Neural cell (in vitro differentiated cells): ENCODE data around the gene PCDHGC4. TPM values are rescaled to one million over a fixed set of nuclear protein-coding genes. Genes with fewer than 3 reads are reported as not detected.

Experiments
- H2AFZ ChIP-seq: fragments of 200-600, 300-800 bp; sonication (generic), shearing (Covaris generic); 2 replicates; pipeline ENCODE4 v1.6.0; 2014; ENCODE audit warnings: low read depth, mild to moderate bottlenecking, antibody characterized with exemption, low read length, moderate library complexity
- H3F3A ChIP-seq: fragments of 200-600 bp; shearing (Covaris generic); 2 replicates; pipeline ENCODE4 v1.6.1; 2016; ENCODE audit warnings: mild to moderate bottlenecking, moderate library complexity, mixed read lengths, antibody characterized with exemption, low read length; ENCODE audit not compliant: insufficient read depth, poor library complexity, severe bottlenecking
- H3K27ac ChIP-seq: fragments of 200-600, 300-800 bp; sonication (generic), shearing (Covaris generic); 2 replicates; pipeline ENCODE4 v1.5.1; 2014; ENCODE audit warnings: mild to moderate bottlenecking, low read length, moderate library complexity
- H3K27me3 ChIP-seq: fragments of 300-800, 200-600 bp; sonication (generic), shearing (Covaris generic); 2 replicates; pipeline ENCODE4 v1.6.0; 2014; ENCODE audit warnings: mild to moderate bottlenecking, low read depth, low read length, moderate library complexity; ENCODE audit not compliant: insufficient read depth
- H3K36me3 ChIP-seq: fragments of 300-800, 200-600 bp; sonication (generic), shearing (Covaris generic); 2 replicates; pipeline ENCODE4 v1.5.1; 2014; ENCODE audit warnings: mild to moderate bottlenecking, antibody characterized with exemption, low read length, moderate library complexity; ENCODE audit not compliant: insufficient read depth
- H3K4me2 ChIP-seq: fragments of 300-800, 200-600 bp; sonication (generic), shearing (Covaris generic); 2 replicates; pipeline ENCODE4 v1.6.0; 2014; ENCODE audit warnings: mild to moderate bottlenecking, low read length
- H3K4me3 ChIP-seq: fragments of 300-800, 200-600 bp; sonication (generic), shearing (Covaris generic); 2 replicates; pipeline ENCODE4 v1.5.1; 2014; ENCODE audit warnings: mild to moderate bottlenecking, low read length, moderate library complexity
- H3K79me2 ChIP-seq: fragments of 200-600 bp; shearing (Covaris generic); replicated peaks from 2 replicates; pipeline ENCODE4 v1.6.0; 2014; ENCODE audit warnings: mild to moderate bottlenecking, low read length, moderate library complexity; ENCODE audit not compliant: insufficient read depth
- H3K9ac ChIP-seq: fragments of 300-800, 200-600 bp; sonication (generic), shearing (Covaris generic); 2 replicates; pipeline ENCODE4 v1.6.1; 2016; ENCODE audit warnings: mild to moderate bottlenecking, low read length, mixed read lengths
- H3K9me2 ChIP-seq: fragments of 200-600 bp; shearing (Covaris generic); 2 replicates; pipeline ENCODE4 v1.6.1; 2016; ENCODE audit warnings: mild to moderate bottlenecking, low read length, mixed read lengths; ENCODE audit not compliant: insufficient read depth
- H3K9me3 ChIP-seq: fragments of 200-600, 300-800 bp; sonication (generic), shearing (Covaris generic); 2 replicates; pipeline ENCODE4 v1.6.1; 2016; ENCODE audit warnings: mild to moderate bottlenecking, mixed run types, low read length, moderate library complexity, mixed read lengths
- H4K20me1 ChIP-seq: fragments of 200-600 bp; shearing (Covaris generic); 2 replicates; pipeline ENCODE4 v1.6.1; 2016; ENCODE audit warnings: mild to moderate bottlenecking, mixed run types; ENCODE audit not compliant: insufficient read depth
- EP300 ChIP-seq: fragments of 450-650 bp; conservative IDR thresholded peaks from 2 replicates; pipeline ENCODE4 v1.6.1; 2014; ENCODE audit warnings: antibody characterized with exemption, mild to moderate bottlenecking, moderate library complexity; ENCODE audit not compliant: poor library complexity, severe bottlenecking
- EZH2 ChIP-seq: fragments of 200-600, 300-800 bp; shearing (Covaris generic), sonication (generic); IDR thresholded peaks from 2 replicates; pipeline ENCODE4 v1.6.1; 2014; ENCODE audit warnings: antibody characterized with exemption, low read length, borderline replicate concordance, mild to moderate bottlenecking; ENCODE audit not compliant: insufficient read depth, poor library complexity, severe bottlenecking
- POLR2AphosphoS5 ChIP-seq: IDR thresholded peaks from 2 replicates; pipeline ENCODE4 v1.6.1; 2012
- RAD21 ChIP-seq: fragments of 450-650 bp; conservative IDR thresholded peaks from 2 replicates; pipeline ENCODE4 v1.6.1; 2014; ENCODE audit warnings: antibody characterized with exemption, mild to moderate bottlenecking, moderate library complexity
- SMC3 ChIP-seq: fragments of 450-650 bp; conservative IDR thresholded peaks from 2 replicates; pipeline ENCODE4 v1.6.1; 2014; ENCODE audit warnings: antibody characterized with exemption, mild to moderate bottlenecking, moderate library complexity; ENCODE audit not compliant: poor library complexity
- TAF1 ChIP-seq: IDR thresholded peaks from 2 replicates; pipeline ENCODE4 v1.6.1; 2012; ENCODE audit warnings: low read depth
- polyA plus RNA-seq: library from polyadenylated mRNA; depleted of rRNA; stranded (reverse); fragments of >200 nt; gene quantifications from 2 replicates; pipeline ENCODE4 v1.2.3, GENCODE V29; 2014
- TF ChIP-seq, protein P1 (sequence below): IDR thresholded peaks from 2 replicates; pipeline ENCODE4 v1.6.1; 2012; ENCODE audit warnings: borderline replicate concordance
- TF ChIP-seq, protein P2 (sequence below): fragments of 450-650 bp; IDR thresholded peaks from 2 replicates; pipeline ENCODE4 v1.5.1; 2014; ENCODE audit warnings: antibody characterized with exemption, mild to moderate bottlenecking, moderate library complexity; ENCODE audit not compliant: poor library complexity, severe bottlenecking

The PCDHGC4 gene
- polyA plus RNA-seq, 1 donor from 2014 or later: 4.3 TPM

DNA sequence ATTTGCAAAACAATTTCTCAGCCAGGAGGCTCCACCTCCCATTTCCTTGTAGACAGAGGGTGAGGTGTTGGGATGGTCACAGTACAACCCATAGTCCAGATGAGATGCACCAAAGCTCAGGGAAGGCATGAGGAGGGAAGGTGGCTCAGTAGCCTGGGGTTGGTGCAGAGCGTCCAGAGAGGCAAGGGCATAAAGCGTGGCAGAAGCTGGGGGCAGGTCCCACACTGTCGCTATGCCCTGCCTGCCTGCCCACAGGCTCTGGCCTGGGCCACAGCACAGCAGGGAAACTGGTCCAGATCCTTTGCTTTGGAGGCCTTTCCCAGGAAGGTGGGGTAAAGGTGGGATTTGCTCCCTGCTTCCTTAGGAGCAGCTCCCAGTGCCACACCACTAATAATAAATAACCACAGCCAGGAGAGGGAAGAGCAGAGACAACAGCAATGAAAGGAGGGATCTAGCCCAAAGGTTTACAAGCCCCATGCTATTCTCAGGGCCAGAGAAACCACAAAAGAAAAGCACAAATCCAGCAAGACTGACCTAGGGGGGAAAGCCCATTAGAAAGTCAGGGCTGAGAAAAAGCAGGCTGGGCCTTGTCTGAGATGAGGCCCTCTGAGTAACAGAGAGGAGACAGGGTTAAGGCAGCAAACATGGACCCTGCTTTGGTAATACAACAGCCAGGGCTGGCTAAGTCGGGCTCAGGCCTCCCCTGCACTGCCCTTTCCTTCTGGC lies 31.3 kb downstream of the PCDHGC4 start:
- Histone ChIP-seq H3K9ac (no peak overlapping the region), H2AFZ (no peak overlapping the region), H3K4me3 (no peak overlapping the region), H3K79me2 (no peaks in the 10 kb centered on the region), H3K36me3 (peaks cover 10% of the 10 kb centered on the region), H3K27ac (no peak overlapping the region), H3K27me3 (no peaks in the 10 kb centered on the region), H4K20me1 (no peaks in the 10 kb centered on the region), H3K9me2 (no peaks in the 10 kb centered on the region), H3K4me2 (no peak overlapping the region), H3K9me3 (no peaks in the 10 kb centered on the region), H3F3A (peaks cover 3% of the 10 kb centered on the region)
- TF ChIP-seq RAD21 (no peak), SMC3 (no peak), TAF1 (no peak), EP300 (no peak)
- TF ChIP-seq, protein P1, sequence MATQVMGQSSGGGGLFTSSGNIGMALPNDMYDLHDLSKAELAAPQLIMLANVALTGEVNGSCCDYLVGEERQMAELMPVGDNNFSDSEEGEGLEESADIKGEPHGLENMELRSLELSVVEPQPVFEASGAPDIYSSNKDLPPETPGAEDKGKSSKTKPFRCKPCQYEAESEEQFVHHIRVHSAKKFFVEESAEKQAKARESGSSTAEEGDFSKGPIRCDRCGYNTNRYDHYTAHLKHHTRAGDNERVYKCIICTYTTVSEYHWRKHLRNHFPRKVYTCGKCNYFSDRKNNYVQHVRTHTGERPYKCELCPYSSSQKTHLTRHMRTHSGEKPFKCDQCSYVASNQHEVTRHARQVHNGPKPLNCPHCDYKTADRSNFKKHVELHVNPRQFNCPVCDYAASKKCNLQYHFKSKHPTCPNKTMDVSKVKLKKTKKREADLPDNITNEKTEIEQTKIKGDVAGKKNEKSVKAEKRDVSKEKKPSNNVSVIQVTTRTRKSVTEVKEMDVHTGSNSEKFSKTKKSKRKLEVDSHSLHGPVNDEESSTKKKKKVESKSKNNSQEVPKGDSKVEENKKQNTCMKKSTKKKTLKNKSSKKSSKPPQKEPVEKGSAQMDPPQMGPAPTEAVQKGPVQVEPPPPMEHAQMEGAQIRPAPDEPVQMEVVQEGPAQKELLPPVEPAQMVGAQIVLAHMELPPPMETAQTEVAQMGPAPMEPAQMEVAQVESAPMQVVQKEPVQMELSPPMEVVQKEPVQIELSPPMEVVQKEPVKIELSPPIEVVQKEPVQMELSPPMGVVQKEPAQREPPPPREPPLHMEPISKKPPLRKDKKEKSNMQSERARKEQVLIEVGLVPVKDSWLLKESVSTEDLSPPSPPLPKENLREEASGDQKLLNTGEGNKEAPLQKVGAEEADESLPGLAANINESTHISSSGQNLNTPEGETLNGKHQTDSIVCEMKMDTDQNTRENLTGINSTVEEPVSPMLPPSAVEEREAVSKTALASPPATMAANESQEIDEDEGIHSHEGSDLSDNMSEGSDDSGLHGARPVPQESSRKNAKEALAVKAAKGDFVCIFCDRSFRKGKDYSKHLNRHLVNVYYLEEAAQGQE: no peak
- TF ChIP-seq, protein P2, sequence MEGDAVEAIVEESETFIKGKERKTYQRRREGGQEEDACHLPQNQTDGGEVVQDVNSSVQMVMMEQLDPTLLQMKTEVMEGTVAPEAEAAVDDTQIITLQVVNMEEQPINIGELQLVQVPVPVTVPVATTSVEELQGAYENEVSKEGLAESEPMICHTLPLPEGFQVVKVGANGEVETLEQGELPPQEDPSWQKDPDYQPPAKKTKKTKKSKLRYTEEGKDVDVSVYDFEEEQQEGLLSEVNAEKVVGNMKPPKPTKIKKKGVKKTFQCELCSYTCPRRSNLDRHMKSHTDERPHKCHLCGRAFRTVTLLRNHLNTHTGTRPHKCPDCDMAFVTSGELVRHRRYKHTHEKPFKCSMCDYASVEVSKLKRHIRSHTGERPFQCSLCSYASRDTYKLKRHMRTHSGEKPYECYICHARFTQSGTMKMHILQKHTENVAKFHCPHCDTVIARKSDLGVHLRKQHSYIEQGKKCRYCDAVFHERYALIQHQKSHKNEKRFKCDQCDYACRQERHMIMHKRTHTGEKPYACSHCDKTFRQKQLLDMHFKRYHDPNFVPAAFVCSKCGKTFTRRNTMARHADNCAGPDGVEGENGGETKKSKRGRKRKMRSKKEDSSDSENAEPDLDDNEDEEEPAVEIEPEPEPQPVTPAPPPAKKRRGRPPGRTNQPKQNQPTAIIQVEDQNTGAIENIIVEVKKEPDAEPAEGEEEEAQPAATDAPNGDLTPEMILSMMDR: no peak

DNA sequence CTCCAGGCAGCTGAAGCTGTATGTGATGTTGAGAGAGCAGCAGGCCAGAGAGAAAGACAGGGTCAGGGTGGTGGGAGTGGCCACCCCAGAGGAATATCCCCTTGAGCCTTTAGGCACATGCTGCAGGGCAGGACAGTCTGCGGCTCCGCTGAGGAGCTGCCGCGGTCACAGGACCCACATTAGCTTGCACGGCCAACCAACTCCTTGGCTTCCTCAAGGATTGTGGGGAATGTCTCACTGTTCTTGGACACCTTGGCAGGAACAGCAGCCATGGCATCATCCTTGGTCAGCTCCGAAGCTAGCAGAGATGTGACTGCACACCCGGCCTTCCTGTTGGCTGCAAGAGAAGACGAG lies 31.8 kb downstream of the PCDHGC4 start:
- TF ChIP-seq SMC3 (no peak), EZH2 (no peak), EP300 (no peak), POLR2AphosphoS5 (no peak)
- TF ChIP-seq, protein P2: no peak
- Histone ChIP-seq H3F3A (peaks cover 3% of the 10 kb centered on the region), H3K27ac (no peak overlapping the region)

More for the DNA sequence above, 31.8 kb downstream of the PCDHGC4 start:
- Histone ChIP-seq H2AFZ (no peak overlapping the region), H3K9me2 (no peaks in the 10 kb centered on the region), H3K9ac (no peak overlapping the region), H3K9me3 (no peaks in the 10 kb centered on the region), H3K27me3 (no peaks in the 10 kb centered on the region), H4K20me1 (no peaks in the 10 kb centered on the region), H3K4me3 (no peak overlapping the region), H3K4me2 (no peak overlapping the region), H3K36me3 (peaks cover 8% of the 10 kb centered on the region), H3K79me2 (no peaks in the 10 kb centered on the region)
